Tracheal epithelial cell (primary cell): ENCODE results near the gene AKR7A3. TPM values are rescaled to one million over a fixed set of nuclear protein-coding genes. Genes with fewer than 3 reads are reported as not detected.

Experiments
- total RNA-seq: library from RNA; depleted of rRNA; stranded (reverse); fragments of >200 nt; gene quantifications from 2 replicates; pipeline ENCODE4 v1.2.1, GENCODE V29; 2014

The AKR7A3 gene
- 0.72 TPM in 1 of 2 replicates, not detected in the other for total RNA-seq

GRCh38 chr1:19288324-19289241 is at the start of gene AKR7A3:
Gene AKR7A3, minus strand, starts transcription at chr1:19288770. Its CDS starts 61 bp downstream, at chr1:19288709.

GRCh38 chr1:19311931-19312781 is 23.6 kb upstream of the AKR7A3 start, which contains the start of the genes AKR7A2 and SLC66A1:
Gene AKR7A2, minus strand, starts transcription at chr1:19312144. Its CDS starts 20 bp downstream, at chr1:19312124.
Gene SLC66A1, plus strand, starts transcription at chr1:19312326. Its CDS starts 5,352 bp downstream, at chr1:19317678.

GRCh38 chr1:19251305-19252196 is 37.0 kb downstream of the AKR7A3 start, which contains the start of the genes EMC1 and MRTO4:
Gene EMC1, minus strand, starts transcription at chr1:19251524. Its CDS starts 15 bp downstream, at chr1:19251509.
Gene MRTO4, plus strand, starts transcription at chr1:19251805. Its CDS starts 31 bp downstream, at chr1:19251836.

Other genes starting within 250 kb of the AKR7A3 start
- 81.0 and 91.6 TPM in 2 replicates for gene UBR4, start 78.5 kb downstream of the AKR7A3 start, total RNA-seq
- 60.7 TPM in 2 replicates for gene EMC1, start 37.2 kb downstream of the AKR7A3 start, total RNA-seq
- gene MRTO4, start 37.0 kb downstream of the AKR7A3 start, total RNA-seq: 34.5 and 50.9 TPM in 2 replicates
- gene AKR7A2, start 23.4 kb upstream of the AKR7A3 start, total RNA-seq: 52.6 and 55.2 TPM in 2 replicates
- gene SLC66A1, start 23.6 kb upstream of the AKR7A3 start, total RNA-seq: 18.3 and 25.1 TPM in 2 replicates
- gene CAPZB, start 196.8 kb upstream of the AKR7A3 start, total RNA-seq: 56.5 and 66.7 TPM in 2 replicates